Psoas muscle (tissue), 8 donors: ENCODE results near the gene OGA. TPM values are rescaled to one million over a fixed set of nuclear protein-coding genes. Genes with fewer than 3 reads are reported as not detected.

Experiments used
- ATAC-seq, 4 donors: fragments of 200-7000 bp; cut with Tn5 transposase; one replicate each; pipeline ENCODE4 v1.9.1; 2020; ENCODE audit warnings: moderate library complexity in 3 of 4, mild to moderate bottlenecking in 2 of 4
- DNase-seq, 2 donors: peaks; one replicate each; pipeline ENCODE4 v3.0.0-alpha.2; 2020
- H3K27ac ChIP-seq: fragments of 200-600 bp; one replicate; pipeline ENCODE4 v1.8.0; 2022
- H3K27me3 ChIP-seq, 3 donors: fragments of 200-600 bp in 1 of 3; one replicate each; pipeline versions ENCODE4 v1.6.1 to v1.8.0; 2013 to 2022; ENCODE audit warnings: low read length in 2 of 3, mild to moderate bottlenecking in 2 of 3, moderate library complexity in 1 of 3; ENCODE audit not compliant: insufficient read depth in 3 of 3
- H3K36me3 ChIP-seq, 2 donors: fragments of 200-600 bp in 1 of 2; one replicate each; pipeline versions ENCODE4 v1.6.1 to v1.8.0; 2013 to 2022; ENCODE audit warnings: low read depth in 1 of 2, mild to moderate bottlenecking in 1 of 2, moderate library complexity in 1 of 2; ENCODE audit not compliant: insufficient read depth in 1 of 2
- H3K4me1 ChIP-seq: fragments of 200-600 bp; one replicate; pipeline ENCODE4 v1.8.0; 2022
- H3K4me3 ChIP-seq: fragments of 200-600 bp; one replicate; pipeline ENCODE4 v1.8.0; 2022; ENCODE audit warnings: mild to moderate bottlenecking
- H3K9me3 ChIP-seq: fragments of 200-600 bp; one replicate; pipeline ENCODE4 v1.8.0; 2022
- CTCF ChIP-seq: fragments of 200-600 bp; IDR thresholded peaks from one replicate; pipeline ENCODE4 v1.8.0; 2022; ENCODE audit warnings: antibody characterized with exemption
- WGBS, 3 donors: extraction: QIAGEN DNeasy Blood & Tissue Kit; methylation state at CpG; one replicate each; pipeline versions ENCODE4 v1.1.6 to v1.1.7; 2013; 5-methylcytosine and 5-hydroxymethylcytosine counted together
- intact Hi-C, 2 donors: fragments of 100-400 bp; cut with DNase I; formaldehyde crosslinking; loops; one replicate each; pipeline versions ENCODE4 v1.11.0 to v1.14.2; 2022
- polyA plus RNA-seq, 3 donors: library from polyadenylated mRNA; stranded (reverse); fragments of 200-250 nt; gene quantifications; one replicate each; pipeline ENCODE4 v1.2.3, GENCODE V29; 2013
- total RNA-seq, 4 donors: library from RNA; stranded (reverse); fragmentation: NEBNext Ultra II Directional in 2 of 4; extraction: Animal tissue kit (Norgen Biotek cat#: 25700) in 2 of 4; gene quantifications; one replicate each; pipeline versions ENCODE4 v1.2.1 to v1.2.4, GENCODE V29; 2021 to 2023
- donor health status: healthy with polysubstance abuse.
- donor health status: DM: no; HTN: no; CAD: no; lungs with moderate emphysema.
- donor health status: Bipolar disorder and iron deficiency.
- donor health status: healthy.
- donor health status: DM: yes; HTN: yes; CAD: no.
- donor health status: DM: no; HTN: no; CAD: no.
- donor health status: DM: no; HTN: no; CAD: no.
- donor health status: DM: yes; HTN: yes; CAD: no.

Gene OGA
- total and polyA plus RNA-seq, 7 donors = 12.0 to 59.8 (median 56.2) TPM

- Histone ChIP-seq H3K27me3 (peaks cover 0 to 27% (median 5%) of the 10 kb centered on the region in 3 donors), H3K4me3 (no peak overlapping the region), H3K36me3 (no peaks in the 10 kb centered on the region), H3K9me3 (no peaks in the 10 kb centered on the region), H3K27ac (no peak overlapping the region), H3K4me1 (no peaks in the 10 kb centered on the region)
- DNase-seq (no peak), ATAC-seq (no peak)
- TF ChIP-seq CTCF = no peak
- 63 to 76% (median 75%) methylated on average over 11 to 12 of the region's 12 CpGs for WGBS, 3 donors
- intact Hi-C loops = loop anchor here in 1 of 2 donors (5.0 kb wide), 1 partner anchor 155 kb away; no protein-coding TSS in a partner anchor
Observed at GRCh38 chr10:101766753-101767599, 51.3 kb downstream of the OGA start.

GRCh38 chr10:101766306-101766705 lies 51.9 kb downstream of the OGA start:
- Histone ChIP-seq H3K27ac (no peak overlapping the region), H3K4me1 (no peaks in the 10 kb centered on the region), H3K36me3 (no peaks in the 10 kb centered on the region), H3K27me3 (peaks cover 0 to 20% (median 8%) of the 10 kb centered on the region in 3 donors), H3K4me3 (no peak overlapping the region), H3K9me3 (no peaks in the 10 kb centered on the region)
- no peak for TF ChIP-seq CTCF
- no peak for DNase-seq
- ATAC-seq = no peak
- 68 to 76% (median 74%) methylated on average over 6 of the region's 6 CpGs for WGBS, 3 donors
- intact Hi-C loops = loop anchor here in 1 of 2 donors (5.0 kb wide), 1 partner anchor 154 kb away; no protein-coding TSS in a partner anchor

- Histone ChIP-seq H3K4me3 (no peak overlapping the region), H3K27ac (no peak overlapping the region), H3K27me3 (peaks cover 0 to 8% (median 6%) of the 10 kb centered on the region in 3 donors), H3K36me3 (no peaks in the 10 kb centered on the region), H3K9me3 (no peaks in the 10 kb centered on the region), H3K4me1 (no peaks in the 10 kb centered on the region)
- WGBS, 3 donors = 77 to 84% (median 81%) methylated on average over 10 of the region's 10 CpGs
- intact Hi-C loops = no loop called here
- TF ChIP-seq CTCF = no peak
- no peak for DNase-seq
- ATAC-seq = no peak
Observed at GRCh38 chr10:101763141-101763846, 55.0 kb downstream of the OGA start.

GRCh38 chr10:101762736-101763135 lies 55.5 kb downstream of the OGA start:
- H3K4me3 ChIP-seq = no peak overlapping the region
- DNase-seq (no peak), ATAC-seq (no peak)
- TF ChIP-seq CTCF = no peak
- no peaks in the 10 kb centered on the region for H3K36me3 ChIP-seq
- no peaks in the 10 kb centered on the region for H3K9me3 ChIP-seq
- no peaks in the 10 kb centered on the region for H3K4me1 ChIP-seq
- intact Hi-C loops = no loop called here
- 91 to 100% (median 95%) methylated on average over 5 of the region's 5 CpGs for WGBS, 3 donors
- H3K27me3 ChIP-seq = peaks cover 0 to 5% (median 4%) of the 10 kb centered on the region in 3 donors
- no peak overlapping the region for H3K27ac ChIP-seq
